Right lobe of liver (tissue), 6 donors: ENCODE results near the gene WFDC9. TPM values are rescaled to one million over a fixed set of nuclear protein-coding genes. Genes with fewer than 3 reads are reported as not detected.
"Not testable (repeated sequence)": the region's sequence is repeated elsewhere in the genome, so short reads cannot be mapped to it uniquely, and the experiment has no call there.

Experiments used
- ATAC-seq, 4 donors: fragments of 200-7000 bp; cut with Tn5 transposase; one replicate each; pipeline ENCODE4 v1.9.1; 2020; ENCODE audit warnings: mild to moderate bottlenecking in 4 of 4, moderate library complexity in 4 of 4
- DNase-seq, 3 donors: peaks; one replicate each; pipeline ENCODE4 v3.0.0-alpha.2; 2020
- H3K27ac ChIP-seq, 3 donors: fragments of 200-600 bp; one replicate each; pipeline ENCODE4 v1.8.0; 2022
- H3K27me3 ChIP-seq, 2 donors: fragments of 200-600 bp; one replicate each; pipeline ENCODE4 v1.8.0; 2022
- H3K36me3 ChIP-seq, 4 donors: fragments of 200-600 bp; sonication (generic) in 1 of 4; one replicate each; pipeline versions ENCODE4 v1.5.1 to v1.8.0; 2017 to 2022; ENCODE audit warnings: control low read depth in 1 of 4
- H3K4me1 ChIP-seq, 4 donors: fragments of 200-600 bp; sonication (generic) in 1 of 4; one replicate each; pipeline versions ENCODE4 v1.5.1 to v1.8.0; 2017 to 2022; ENCODE audit warnings: control low read depth in 1 of 4
- H3K4me3 ChIP-seq, 3 donors: fragments of 200-600 bp; one replicate each; pipeline ENCODE4 v1.8.0; 2022
- H3K9me3 ChIP-seq, 4 donors: fragments of 200-600 bp; sonication (generic) in 1 of 4; one replicate each; pipeline versions ENCODE4 v1.5.1 to v1.8.0; 2017 to 2022; ENCODE audit warnings: control low read depth in 1 of 4
- CTCF ChIP-seq, 4 donors: fragments of 200-600 bp in 3 of 4; fragments of 450-650 bp in 1 of 4; IDR thresholded peaks; one replicate each; pipeline versions ENCODE4 v1.5.1 to v1.8.0; 2016 to 2022; ENCODE audit warnings: antibody characterized with exemption in 4 of 4, mild to moderate bottlenecking in 2 of 4
- POLR2A ChIP-seq: fragments of 450-650 bp; IDR thresholded peaks from one replicate; pipeline ENCODE4 v1.6.1; 2017; ENCODE audit warnings: antibody characterized with exemption, mild to moderate bottlenecking
- WGBS: methylation state at CpG from one replicate; pipeline ENCODE4 v1.1.6; 2018; ENCODE audit warnings: low coverage, low lambda C conversion rate; ENCODE audit not compliant: insufficient coverage; ENCODE audit errors: missing lambda C conversion rate; 5-methylcytosine and 5-hydroxymethylcytosine counted together
- intact Hi-C, 2 donors: fragments of 100-400 bp; cut with DNase I; formaldehyde crosslinking; loops; one replicate each; pipeline versions ENCODE4 v1.11.2 to v1.14.1; 2022
- small RNA-seq, 2 experiments: library from RNA; depleted of rRNA; stranded (forward); fragments of <200 nt; gene quantifications; one replicate each; pipeline ENCODE3, GENCODE V24; 2016
- total RNA-seq, 6 experiments: library from RNA; depleted of rRNA in 2 of 6; stranded (reverse); fragments of >200 nt in 2 of 6; fragmentation: NEBNext Ultra II Directional in 3 of 6; extraction: Animal tissue kit (Norgen Biotek cat#: 25700) in 3 of 6; gene quantifications; one replicate each; pipeline versions ENCODE4 v1.1.0 to v1.2.4, GENCODE V29; 2016 to 2023
- donor health status: DM: no; HTN: yes; CAD: no.
- donor health status: DM: no; HTN: no; CAD: no.
- donor health status: DM: no; HTN: no; CAD: no.
- donor health status: DM: no; HTN: yes; CAD: no.
- donor health status: DM: no; HTN: yes; CAD: no.

The WFDC9 gene
- total RNA-seq, 6 experiments from 2014 or later, result not detected

- intact Hi-C loops, result no loop called here
- H3K4me3 ChIP-seq, result no peak overlapping the region
- no peaks in the 10 kb centered on the region for H3K9me3 ChIP-seq
- no peaks in the 10 kb centered on the region for H3K36me3 ChIP-seq
- 67% methylated on average over 1 of the region's 1 CpG for WGBS
- TF ChIP-seq CTCF (IDR thresholded peaks at IDR 0.05) (no peak), POLR2A (no peak)
- no peaks in the 10 kb centered on the region for H3K4me1 ChIP-seq
- no peaks in the 10 kb centered on the region for H3K27me3 ChIP-seq
- H3K27ac ChIP-seq, result no peak overlapping the region
- DNase-seq (no peak), ATAC-seq (no peak)
Measured at GRCh38 chr20:45578231-45578630, 52.9 kb downstream of the WFDC9 start.

- intact Hi-C loops, result no loop called here
- ATAC-seq (no peak), DNase-seq (no peak)
- Histone ChIP-seq H3K36me3 (no peaks in the 10 kb centered on the region), H3K9me3 (no peaks in the 10 kb centered on the region), H3K4me3 (no peak overlapping the region), H3K27ac (no peak overlapping the region), H3K27me3 (no peaks in the 10 kb centered on the region), H3K4me1 (no peaks in the 10 kb centered on the region)
- TF ChIP-seq CTCF (IDR thresholded peaks at IDR 0.05) (no peak), POLR2A (no peak)
- 26% methylated on average over 2 of the region's 2 CpGs for WGBS
Measured at GRCh38 chr20:45576995-45577394, 54.1 kb downstream of the WFDC9 start.

- DNase-seq (no peak), ATAC-seq (no peak)
- intact Hi-C loops, result no loop called here
- Histone ChIP-seq H3K4me3 (no peak overlapping the region), H3K27me3 (no peaks in the 10 kb centered on the region), H3K9me3 (no peaks in the 10 kb centered on the region), H3K4me1 (no peaks in the 10 kb centered on the region), H3K36me3 (no peaks in the 10 kb centered on the region), H3K27ac (no peak overlapping the region)
- WGBS, result 54% methylated on average over 2 of the region's 3 CpGs
- no peak for TF ChIP-seq POLR2A
- TF ChIP-seq CTCF (IDR thresholded peaks at IDR 0.05), result no peak
Measured at GRCh38 chr20:45575931-45576330, 55.2 kb downstream of the WFDC9 start.

- H3K36me3 ChIP-seq, DNase-seq, H3K27ac ChIP-seq, H3K4me3 ChIP-seq, H3K4me1 ChIP-seq, ATAC-seq, intact Hi-C loops, H3K9me3 ChIP-seq, H3K27me3 ChIP-seq: not testable (repeated sequence)
- 55% methylated on average over 1 of the region's 1 CpG for WGBS
Measured at GRCh38 chr20:45569650-45570049, 61.4 kb downstream of the WFDC9 start.

GRCh38 chr20:45564760-45565276 lies 66.3 kb downstream of the WFDC9 start:
- WGBS, result 55% methylated on average over 2 of the region's 2 CpGs
- DNase-seq, result no peak
- Histone ChIP-seq H3K27ac (no peak overlapping the region), H3K4me1 (no peaks in the 10 kb centered on the region), H3K9me3 (no peaks in the 10 kb centered on the region), H3K36me3 (no peaks in the 10 kb centered on the region), H3K27me3 (no peaks in the 10 kb centered on the region), H3K4me3 (no peak overlapping the region)
- intact Hi-C loops, result no loop called here
- ATAC-seq, result no peak
- TF ChIP-seq POLR2A (no peak), CTCF (IDR thresholded peaks at IDR 0.05) (no peak)

Small RNAs within 50 kb of the gene (small RNA-seq; reads per million reads assigned to genes)
- gene RNA5SP485, result 0 reads per million in 2 experiments

Other genes starting within 250 kb of the WFDC9 start
- 1 to 10 TPM; 2.3 to 5.3 (median 3.3) TPM for gene DBNDD2, start 223.0 kb downstream of the WFDC9 start, total RNA-seq
- gene PIGT, start 215.1 kb downstream of the WFDC9 start, total RNA-seq, result 10 to 100 TPM; 35.7 to 58.4 (median 40.5) TPM
- 1 to 10 TPM in 4 of 6 experiments, under 1 TPM in 1, not detected in 1; 0.77 to 2.8 (median 1.8) TPM for gene WFDC2, start 161.5 kb downstream of the WFDC9 start, total RNA-seq
- not detected for gene SPINT3, start 115.7 kb downstream of the WFDC9 start, total RNA-seq
- not detected for gene WFDC6, start 91.8 kb downstream of the WFDC9 start, total RNA-seq
- gene EPPIN, start 83.9 kb downstream of the WFDC9 start, total RNA-seq, result not detected
- gene WFDC8, start 52.0 kb downstream of the WFDC9 start, total RNA-seq, result not detected
- gene WFDC10A, start 1.5 kb downstream of the WFDC9 start, total RNA-seq, result not detected
- gene WFDC11, start 39.0 kb upstream of the WFDC9 start, total RNA-seq, result not detected
- gene WFDC13, start 70.8 kb upstream of the WFDC9 start, total RNA-seq, result not detected
- not detected for gene WFDC10B, start 73.7 kb upstream of the WFDC9 start, total RNA-seq
- gene SPINT4, start 91.1 kb upstream of the WFDC9 start, total RNA-seq, result not detected
- under 1 TPM in 2 of 6 experiments, not detected in 4; 0.49 to 0.73 TPM for gene WFDC3, start 160.6 kb upstream of the WFDC9 start, total RNA-seq
- gene DNTTIP1, start 160.7 kb upstream of the WFDC9 start, total RNA-seq, result 10 to 100 TPM in 3 of 6 experiments, 1 to 10 TPM in 3; 7.5 to 15.7 (median 11.3) TPM
- gene UBE2C, start 181.4 kb upstream of the WFDC9 start, total RNA-seq, result 1 to 10 TPM in 4 of 6 experiments, under 1 TPM in 1, not detected in 1; 0.66 to 5.8 (median 3.7) TPM
- 1 to 10 TPM in 1 of 6 experiments, under 1 TPM in 2, not detected in 3; 0.37 to 3.5 (median 0.86) TPM for gene TNNC2, start 196.0 kb upstream of the WFDC9 start, total RNA-seq
- gene SNX21, start 202.5 kb upstream of the WFDC9 start, total RNA-seq, result 10 to 100 TPM in 2 of 6 experiments, 1 to 10 TPM in 4; 3.4 to 21.8 (median 6.8) TPM
- 10 to 100 TPM; 13.9 to 32.1 (median 19.4) TPM for gene ACOT8, start 226.1 kb upstream of the WFDC9 start, total RNA-seq
- 1 to 10 TPM; 1.7 to 2.7 (median 1.9) TPM for gene ZSWIM3, start 226.3 kb upstream of the WFDC9 start, total RNA-seq
- 1 to 10 TPM; 2.4 to 3.3 (median 3.1) TPM for gene ZSWIM1, start 249.9 kb upstream of the WFDC9 start, total RNA-seq